NCI-H69 (cell line): ENCODE measurements around the gene SLC25A24.
"Not testable (repeated sequence)": the region's sequence is repeated elsewhere in the genome, so short reads cannot be mapped to it uniquely, and the experiment has no call there.

Source experiments
- DNase-seq: peaks from one replicate; lab custom pipeline; 2025; lab: John Stamatoyannopoulos, UW

The SLC25A24 gene

DNA sequence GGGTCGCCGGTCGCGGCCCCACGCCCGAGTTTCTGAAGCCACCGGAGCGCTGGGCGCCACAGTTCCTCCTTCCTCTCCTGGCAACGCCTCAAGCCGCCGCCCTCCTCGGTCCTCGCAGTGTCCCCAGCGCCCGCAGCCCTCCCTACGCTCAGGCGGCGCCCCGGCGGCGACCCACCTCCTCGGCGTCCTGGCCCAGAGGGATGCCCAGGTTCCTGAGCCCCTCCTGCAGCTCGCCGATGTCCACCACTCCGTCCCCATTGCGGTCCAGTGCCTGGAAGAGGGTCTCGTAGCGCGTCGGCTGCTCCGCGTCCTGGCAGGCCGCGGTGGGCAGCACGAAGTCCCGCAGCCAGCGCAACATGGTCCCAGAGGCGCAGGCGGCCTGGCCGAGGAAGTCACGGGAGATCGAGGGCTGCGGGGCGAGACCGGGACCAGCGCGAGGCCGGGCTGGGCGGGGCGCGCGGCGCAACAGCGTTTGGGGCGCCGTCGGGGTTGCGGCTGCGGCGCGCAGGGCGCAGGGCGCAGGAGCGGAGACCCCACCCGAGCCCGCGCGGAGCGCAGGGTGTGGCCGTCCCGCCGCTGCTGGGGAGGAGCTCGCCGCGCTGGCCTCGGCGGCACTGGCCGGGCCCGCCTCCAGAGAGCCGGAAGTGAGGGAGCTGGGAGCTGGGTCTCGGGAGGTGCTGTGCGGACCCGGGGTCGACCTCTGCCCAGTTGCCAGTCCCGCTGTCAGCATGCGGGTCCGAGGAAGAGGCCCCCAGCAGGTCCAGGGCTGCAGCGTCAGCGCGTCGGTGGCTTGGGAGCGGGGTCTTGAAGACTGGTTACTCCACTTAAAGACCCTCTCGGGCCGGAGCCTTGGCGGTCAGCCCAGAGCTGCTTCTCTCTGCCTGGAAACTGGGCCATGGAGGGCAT, at the start of gene SLC25A24:
TSS of gene SLC25A24 (minus strand) at position 563 of the 906 bp plus-strand sequence. CDS start at position 358, 205 bp downstream.
- peak; percentile 86 for DNase-seq

DNA sequence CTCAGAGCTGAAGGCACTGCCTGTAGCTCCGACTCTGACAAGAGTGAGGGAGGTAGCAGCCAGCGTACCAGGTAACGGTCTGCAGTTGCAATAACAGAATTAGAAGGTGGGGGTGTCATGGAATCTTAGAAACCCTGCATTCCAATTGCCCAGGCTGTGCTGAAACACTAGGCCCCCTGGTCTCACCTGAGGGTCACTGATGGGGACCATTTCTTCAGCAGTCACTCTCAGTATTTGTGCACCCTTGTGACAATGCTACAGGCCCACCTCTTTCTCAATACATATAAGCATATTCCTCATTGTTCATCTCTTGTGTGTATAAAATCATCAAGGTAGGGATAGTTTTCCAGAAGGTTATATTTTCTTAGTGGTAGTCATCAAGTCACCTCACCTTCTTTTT, 43.8 kb upstream of the SLC25A24 start, which contains the start of gene NBPF4:
TSS of gene NBPF4 (minus strand) at position 101 of the 400 bp plus-strand sequence. CDS start 315 bp downstream, outside the sequence.
- DNase-seq: not testable (repeated sequence)

DNA sequence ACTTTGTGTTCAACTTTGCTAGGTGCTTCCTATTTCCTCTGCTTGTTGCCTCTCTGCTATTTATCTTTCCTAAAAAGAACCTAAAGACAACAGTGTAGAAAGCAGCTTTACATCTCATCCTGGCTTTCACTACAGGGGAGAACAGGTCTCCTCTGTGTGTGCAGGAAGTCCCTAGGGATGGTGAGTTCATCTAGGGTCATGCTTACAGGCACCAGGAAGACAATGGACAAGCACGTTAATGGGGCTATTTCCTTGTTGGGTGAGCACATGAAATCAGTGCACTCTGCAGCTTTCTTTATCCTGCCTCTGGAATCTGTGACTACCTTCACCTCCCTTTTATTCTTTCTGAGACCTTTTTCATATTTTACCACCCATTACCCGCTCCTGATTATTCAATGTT, 39.3 kb upstream of the SLC25A24 start:
- DNase-seq: not testable (repeated sequence)

DNA sequence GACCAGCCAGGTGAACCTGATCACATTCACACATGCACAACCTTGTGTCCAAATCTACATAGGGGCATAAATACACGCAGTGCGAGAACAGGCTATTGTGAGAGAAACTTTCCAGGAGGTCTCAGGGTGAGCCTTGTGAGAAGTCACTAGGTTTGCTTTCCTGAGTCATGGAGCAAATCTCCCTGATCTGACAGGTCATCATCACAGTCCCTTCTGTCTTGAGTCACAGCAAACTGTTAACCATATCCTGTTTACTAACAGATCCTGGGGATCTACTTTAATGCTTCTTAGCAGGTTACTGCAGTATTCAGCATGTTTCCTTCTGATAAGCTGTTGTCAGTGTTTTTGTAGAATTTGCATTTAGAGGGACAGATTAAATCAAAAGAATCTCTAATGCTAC, 35.2 kb upstream of the SLC25A24 start:
- not testable (repeated sequence) for DNase-seq

DNA sequence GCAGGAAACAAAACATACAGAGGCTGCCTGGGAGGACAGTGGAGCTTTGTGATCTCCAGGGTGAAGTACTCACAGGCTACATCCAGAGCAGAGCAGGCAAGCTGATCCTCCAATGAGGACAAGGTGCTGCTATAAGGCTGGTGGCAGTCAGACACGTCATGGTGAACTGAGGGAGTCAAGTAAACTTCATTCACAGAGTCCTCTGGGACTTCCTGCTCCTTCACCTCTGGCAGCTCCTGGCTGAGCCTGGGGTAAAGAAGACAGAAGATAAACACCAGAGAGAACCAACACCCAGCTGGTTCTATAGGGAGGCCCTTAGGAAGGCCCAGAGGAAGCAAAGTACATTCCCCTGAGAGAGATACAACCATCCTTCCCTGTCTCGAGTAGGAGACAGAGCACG, 32.0 kb upstream of the SLC25A24 start:
- DNase-seq: not testable (repeated sequence)

DNA sequence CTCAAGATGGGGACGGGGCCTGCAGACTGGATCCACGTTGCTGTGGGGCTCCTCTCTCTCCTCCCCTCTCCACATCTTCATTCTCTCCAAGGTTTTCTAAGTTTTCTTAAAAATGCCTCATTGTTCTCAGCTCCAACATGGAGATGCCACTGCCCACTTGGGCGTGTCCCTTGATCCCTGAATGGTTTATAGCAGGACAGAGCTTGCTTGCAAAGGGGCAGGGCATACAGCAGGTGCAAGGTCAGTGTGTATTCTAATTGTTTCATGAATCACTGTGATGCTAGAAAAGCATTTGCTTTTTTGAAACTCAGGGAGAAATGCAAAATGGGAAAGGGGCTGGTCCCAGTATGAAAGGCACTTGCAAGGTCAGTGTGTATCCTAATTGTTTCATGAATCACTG, 29.8 kb upstream of the SLC25A24 start:
- not testable (repeated sequence) for DNase-seq

DNA sequence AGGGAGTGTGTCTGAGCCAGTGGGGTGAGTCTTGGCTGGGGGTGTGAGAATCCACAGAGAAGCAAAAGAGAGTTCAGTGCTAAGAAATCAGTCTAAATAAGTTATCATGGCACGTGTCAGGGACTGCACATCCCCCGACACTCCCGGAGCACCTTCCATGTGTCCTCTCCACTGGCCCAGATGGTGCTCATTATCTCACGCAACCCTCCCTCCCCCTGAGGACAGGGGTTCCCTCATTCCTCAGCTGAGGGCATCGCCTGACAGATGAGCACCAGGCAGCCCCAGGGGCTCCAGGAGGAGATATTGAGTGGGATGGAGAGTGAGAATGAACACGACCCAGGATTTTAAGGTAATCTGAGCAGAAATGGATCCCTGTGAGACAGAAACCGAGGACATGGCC, 27.6 kb upstream of the SLC25A24 start:
- not testable (repeated sequence) for DNase-seq

DNA sequence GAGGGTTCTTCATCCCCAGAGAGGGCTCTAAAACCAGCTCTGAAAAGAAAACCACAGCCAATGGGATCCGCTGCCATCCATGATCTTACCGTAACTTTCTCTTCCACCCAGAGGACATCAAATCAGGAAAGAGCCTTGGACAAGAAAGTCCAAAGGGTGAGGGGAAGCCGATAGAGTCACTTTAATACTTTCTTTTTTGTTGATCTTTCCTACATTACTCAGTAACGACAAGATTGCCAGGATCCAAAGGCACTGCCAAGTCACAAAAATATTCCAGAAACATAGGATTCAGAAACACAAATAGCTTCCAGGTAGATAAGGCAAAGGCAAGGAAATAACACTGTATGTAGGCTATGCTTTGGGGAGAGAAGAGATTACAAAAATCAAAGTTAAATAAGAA, 26.7 kb upstream of the SLC25A24 start:
- DNase-seq: not testable (repeated sequence)

DNA sequence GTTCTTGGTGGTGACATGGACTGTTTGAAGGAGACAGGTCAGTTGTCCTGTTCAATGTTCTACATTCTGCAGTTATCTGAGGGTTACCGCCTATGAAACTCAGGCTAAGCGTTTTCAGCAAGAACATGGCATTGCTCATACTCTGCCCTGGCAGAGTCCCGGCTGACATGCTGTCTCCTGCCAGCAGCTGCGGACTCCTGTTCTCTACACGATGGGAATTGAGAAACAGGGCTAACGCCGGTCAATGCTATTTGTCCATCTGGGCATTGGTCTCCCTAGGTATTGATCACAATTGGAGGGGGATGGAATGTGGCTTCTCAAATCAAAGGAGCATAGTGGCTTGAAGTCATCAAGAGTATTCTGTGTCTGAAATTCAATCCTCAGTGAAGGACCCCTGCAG, 23.1 kb upstream of the SLC25A24 start:
- not testable (repeated sequence) for DNase-seq

DNA sequence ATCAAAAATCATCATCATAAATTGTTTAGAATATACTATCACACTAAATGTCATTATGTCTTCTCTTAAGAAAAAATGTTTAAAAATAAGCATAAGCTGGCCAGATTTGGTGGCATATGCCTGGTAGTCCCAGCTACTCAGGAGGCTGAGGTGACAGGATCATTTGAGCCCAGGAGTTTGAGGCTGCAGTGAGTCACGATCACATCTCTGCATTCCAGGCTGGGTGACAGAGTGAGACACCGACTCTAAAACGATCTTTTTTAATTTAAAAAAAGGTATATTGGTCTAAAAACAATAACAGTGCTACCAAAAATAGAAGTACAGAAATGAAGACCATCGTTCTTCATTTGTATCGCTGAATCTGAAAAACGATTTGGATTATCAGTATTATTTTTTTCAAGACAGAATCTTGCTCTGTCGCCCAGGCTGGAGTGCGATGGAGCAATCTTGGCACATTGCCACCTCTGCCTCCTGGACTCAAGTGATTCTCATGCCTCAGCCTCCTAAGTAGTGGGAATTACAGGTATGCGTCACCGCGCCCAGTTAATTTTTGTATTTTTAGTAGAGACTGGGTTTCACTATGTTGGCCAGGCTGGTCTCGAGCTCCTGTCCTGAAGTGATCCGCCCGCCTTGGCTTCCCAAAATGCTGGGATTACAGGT, 17.5 kb upstream of the SLC25A24 start:
- not testable (repeated sequence) for DNase-seq

DNA sequence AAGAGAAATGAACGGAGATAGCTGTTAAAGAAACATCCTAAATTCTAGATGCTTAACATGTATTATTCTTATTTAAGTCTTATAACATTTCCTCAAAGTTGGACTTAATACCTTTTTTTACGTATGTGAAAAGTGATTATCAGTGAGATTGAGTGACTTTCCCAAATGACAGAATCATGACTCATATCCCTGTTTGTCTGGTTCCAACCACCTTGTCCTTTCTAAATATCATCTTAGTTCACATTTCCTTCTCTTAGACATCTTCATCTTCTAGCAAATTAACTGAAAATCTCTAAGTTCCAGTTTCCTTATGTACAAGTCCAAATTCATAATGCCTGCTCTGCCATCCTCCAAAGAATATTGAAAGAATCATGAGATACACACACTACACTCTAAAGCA, 16.9 kb upstream of the SLC25A24 start:
- not testable (repeated sequence) for DNase-seq

DNA sequence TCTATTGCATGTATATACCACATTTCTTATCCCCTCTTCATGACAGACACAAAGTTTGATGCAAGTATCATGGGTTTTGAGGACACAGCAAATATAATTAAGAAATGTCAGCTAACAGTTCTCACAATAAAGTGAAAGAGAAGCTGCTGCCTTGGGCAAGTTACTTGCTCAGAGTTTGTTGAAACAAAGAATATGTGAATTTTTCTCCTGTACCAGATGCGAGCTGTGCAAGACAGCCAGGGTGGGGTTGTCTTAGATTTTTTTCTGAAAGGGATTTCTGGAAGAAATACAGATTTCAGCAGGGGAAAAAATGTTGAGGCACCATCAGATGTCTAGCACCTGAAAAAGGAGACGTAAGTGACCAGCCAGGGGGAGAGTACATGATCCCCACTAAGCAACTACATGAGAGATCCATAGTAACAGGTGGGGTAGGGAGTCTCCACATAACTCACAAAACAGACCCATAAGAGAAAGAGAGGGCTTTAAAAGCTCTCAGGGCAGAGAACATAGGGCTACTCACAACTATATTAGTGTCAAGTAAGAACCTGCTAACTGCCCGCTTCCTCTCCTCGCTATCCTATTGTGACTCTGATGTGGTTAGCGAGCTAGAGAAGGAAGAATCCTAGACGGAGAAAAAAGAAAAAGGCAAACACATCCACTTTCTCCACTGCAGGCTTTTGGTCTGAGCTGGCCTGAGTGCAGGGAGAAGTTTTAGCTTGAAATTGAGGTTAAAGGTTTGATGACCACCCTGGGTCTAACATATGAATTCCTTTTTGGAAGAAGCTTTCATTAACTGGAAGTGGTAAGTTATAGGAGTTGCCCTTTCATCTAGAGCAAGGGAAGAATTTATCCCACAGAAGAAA, 16.1 kb upstream of the SLC25A24 start:
- not testable (repeated sequence) for DNase-seq

DNA sequence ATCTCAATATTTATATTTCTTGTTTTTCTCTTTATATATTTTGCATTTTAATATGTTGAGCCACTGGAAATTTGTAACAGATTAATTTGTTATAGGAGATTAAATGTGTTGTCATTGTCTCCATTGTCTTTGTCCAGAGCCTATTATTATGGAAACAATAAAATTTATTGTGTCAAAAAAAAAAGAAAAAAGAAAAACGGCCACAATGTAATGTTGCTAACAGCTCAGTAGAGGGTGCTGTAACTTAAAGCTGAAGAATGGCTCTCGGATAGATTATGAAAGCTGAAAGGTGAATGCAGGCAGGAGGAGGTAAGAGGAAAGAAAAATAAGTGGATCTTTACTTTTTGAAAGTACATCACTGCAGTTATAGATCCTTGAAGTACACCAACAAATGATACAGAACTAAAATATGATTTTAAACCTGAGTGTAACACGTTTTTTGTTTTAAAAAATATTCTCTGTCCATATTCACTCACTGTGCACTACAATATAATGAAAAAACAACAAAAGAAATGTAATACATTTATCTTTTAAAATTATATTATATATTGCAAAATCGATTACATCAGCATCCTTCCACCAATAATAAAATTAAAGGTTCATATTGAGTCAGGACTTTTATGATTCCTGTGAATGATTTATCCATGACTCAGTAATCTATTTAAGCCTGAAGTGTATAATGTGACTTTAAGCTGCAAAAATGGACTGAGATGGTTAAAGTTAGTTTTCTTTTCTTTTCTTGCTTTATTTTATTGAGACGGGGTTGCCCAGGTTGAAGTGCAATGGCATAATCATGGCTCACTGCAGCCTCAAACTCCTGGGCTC, 14.7 kb upstream of the SLC25A24 start:
- DNase-seq: peak; percentile 45

DNA sequence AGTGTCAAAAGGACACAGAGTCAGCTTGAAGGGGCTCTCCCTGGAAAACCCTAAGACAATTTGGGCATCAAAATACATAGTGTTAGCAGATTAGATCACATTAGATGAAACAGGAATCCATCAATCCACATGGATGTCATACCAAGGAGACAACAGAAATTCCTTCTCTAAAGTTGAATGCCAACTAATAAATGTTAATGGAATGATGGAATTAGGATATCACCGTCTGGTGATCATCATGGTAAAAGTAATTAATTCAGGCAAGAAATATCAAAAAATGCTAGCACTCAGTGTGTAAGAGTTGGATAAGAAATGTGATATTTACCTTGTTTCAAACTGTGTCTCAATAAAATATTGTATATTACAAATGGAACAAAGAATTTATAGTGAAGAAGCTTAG, 10.9 kb upstream of the SLC25A24 start:
- DNase-seq: no peak

DNA sequence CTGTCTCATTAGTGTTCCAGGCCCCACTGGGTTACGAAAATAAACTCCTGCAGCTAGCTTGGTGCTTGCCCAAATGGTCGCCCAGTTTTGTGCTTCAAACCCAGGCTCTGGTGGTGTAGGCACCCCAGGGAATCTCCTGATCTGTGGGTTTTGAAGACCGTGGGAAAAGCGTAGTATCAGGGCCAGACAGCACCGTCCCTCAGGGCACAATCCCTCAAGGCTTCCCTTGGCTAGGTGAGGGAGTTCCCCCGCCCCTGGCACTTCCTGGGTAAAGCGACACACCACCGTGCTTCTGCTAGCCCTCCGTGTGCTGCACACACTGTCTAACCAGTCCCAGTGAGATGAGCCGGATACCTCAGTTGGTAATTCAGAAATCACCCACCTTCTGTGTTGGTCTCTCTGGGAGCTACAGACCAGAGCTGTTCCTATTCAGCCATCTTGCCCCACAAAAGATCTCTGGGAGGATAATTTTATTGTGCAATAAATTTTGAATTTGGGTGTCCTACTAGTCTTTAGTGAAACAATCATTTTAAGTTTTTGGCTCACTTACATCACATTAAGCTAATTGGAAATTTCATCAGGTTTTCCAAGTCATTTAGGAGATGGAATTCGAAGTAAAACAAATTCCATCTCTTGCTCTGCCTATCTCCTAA, 9.4 kb upstream of the SLC25A24 start:
- peak; percentile 47 for DNase-seq

DNA sequence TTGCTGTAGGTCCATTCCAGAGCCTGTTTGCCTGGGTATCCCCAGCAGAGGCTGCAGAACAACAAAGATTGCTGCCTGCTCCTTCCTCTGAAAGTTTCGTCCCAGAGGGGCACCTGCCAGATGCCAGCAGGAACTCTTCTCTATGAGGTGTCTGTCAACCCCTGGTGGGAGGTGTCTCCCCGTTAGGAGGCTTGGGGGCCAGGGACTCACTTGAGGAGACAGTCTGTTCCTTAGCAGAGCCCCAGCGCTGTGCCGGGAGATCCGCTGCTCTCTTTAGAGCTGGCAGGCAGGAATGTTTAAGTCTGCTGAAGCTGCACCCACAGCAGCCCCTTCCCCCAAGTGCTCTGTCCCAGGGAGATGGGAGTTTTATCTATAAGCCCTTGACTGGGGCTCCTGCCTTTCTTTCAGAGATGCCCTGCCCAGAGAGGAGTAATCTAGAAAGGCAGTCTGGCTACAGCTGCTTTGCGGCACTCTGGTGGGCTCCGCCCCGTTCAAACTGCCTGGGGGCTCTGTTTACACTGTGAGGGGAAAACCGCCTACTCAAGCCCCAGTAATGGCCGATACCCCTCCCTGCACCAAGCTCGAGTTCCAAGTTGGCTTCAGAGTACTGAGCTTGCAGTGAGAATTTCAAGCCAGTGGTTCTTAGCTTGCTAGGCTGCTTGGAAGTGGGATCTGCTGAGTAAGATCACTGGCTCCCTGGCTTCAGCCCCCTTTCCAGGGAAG, 8.7 kb upstream of the SLC25A24 start:
- DNase-seq: peak; percentile 67

DNA sequence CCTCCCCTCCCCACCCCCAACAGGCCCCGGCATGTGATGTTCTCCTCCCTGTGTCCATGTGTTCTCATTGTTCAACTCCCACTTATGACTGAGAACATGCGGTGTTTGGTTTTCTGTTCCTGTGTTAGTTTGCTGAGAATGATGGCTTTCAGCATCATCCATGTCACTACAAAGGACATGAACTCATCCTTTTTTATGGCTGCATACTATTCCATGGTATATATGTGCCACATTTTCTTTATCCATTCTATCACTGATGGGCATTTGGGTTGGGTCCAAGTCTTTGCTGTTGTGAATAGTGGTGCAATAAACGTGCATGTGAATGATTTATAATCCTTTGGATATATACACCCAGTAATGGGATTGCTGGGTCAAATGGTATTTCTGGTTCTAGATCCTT, 3.4 kb upstream of the SLC25A24 start:
- not testable (repeated sequence) for DNase-seq

DNA sequence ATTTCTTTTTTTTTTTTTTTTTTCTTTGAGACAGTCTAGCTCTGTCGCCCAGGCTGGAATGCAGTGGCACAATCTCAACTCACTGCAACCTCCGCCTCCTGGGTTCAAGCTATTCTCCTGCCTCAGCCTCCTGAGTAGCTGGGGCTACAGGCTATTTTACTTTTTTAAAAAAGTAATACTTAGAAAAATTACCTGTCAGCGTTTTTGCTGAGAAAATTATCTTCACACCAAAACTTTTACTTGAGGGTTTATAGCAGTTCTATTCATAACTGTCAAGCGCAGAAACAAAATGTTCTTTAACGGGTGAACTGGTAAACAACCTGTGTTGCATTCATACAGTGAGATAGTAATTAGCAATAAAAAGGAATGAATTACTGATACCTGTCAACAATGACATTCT, 1.5 kb upstream of the SLC25A24 start:
- DNase-seq: no peak

DNA sequence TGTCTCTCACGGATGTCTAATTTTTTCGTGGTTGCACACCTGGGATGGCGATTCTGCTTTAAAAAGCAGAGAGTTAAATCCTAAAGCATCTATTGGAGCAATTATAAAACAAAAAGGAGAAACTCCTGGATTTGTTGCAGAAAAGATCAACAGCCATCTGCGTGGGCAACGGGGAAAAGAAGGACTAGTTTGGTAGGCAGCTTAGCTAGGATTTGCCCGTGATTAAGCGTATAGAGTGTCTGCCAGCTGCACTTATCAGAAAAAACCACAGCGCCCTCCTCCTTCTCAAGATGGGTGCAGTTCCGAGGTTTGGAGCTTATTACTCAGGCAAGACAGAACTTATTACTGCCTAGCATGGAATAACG, 526 bp upstream of the SLC25A24 start:
- peak; percentile 80 for DNase-seq

DNA sequence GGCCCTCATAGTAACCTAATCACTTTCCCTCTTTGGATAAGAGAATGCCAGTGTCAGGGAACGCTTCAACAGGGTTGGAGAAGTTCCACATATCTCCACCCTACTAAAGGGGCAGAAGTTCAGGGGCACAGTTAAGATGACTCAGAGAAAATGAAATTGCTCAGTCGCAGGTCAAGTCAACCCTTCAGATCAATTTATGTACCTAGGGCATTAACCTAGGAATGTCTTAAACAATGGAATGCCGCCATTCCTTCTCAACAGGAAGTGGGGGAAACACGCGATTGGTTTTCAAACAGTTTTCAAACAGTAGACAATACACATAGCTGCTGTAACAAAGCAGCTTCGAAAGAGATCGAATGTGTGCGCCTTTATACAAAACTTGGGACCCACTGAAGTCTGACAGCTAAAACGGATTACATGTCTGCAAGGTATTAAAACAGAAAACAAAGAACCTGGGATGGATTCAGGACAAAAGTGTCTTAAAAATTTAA, 897 bp downstream of the SLC25A24 start:
- peak; percentile 53 for DNase-seq
